ENCODE data around the gene SUB1.

The SUB1 gene

DNA sequence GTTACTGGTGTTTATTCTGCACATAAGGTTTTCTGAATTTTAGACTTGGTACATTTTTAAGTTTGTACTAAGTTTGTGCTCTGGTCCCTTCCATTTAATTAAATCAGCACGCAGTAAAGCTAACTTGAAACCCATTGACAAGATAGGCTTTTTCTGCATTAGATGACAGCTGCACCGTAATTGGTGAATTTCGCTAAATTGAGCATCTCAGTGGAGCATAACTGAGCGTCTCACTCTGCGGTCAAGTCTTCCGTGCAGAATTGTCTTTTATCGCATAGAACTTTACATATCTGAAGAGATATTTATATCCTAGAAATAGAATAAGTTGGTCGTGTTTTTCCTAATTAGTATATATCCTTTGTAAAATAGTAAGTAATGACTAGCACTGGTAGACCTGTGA lies 4.1 kb downstream of the SUB1 start:
- H3K4me3 ChIP-seq (ENCODE audit: low read depth, low read length), result no peak overlapping the region
- in situ Hi-C loops (cut with HindIII; ENCODE audit: low sequenced_read_pairs), result no loop called here
- TF ChIP-seq, protein P1, sequence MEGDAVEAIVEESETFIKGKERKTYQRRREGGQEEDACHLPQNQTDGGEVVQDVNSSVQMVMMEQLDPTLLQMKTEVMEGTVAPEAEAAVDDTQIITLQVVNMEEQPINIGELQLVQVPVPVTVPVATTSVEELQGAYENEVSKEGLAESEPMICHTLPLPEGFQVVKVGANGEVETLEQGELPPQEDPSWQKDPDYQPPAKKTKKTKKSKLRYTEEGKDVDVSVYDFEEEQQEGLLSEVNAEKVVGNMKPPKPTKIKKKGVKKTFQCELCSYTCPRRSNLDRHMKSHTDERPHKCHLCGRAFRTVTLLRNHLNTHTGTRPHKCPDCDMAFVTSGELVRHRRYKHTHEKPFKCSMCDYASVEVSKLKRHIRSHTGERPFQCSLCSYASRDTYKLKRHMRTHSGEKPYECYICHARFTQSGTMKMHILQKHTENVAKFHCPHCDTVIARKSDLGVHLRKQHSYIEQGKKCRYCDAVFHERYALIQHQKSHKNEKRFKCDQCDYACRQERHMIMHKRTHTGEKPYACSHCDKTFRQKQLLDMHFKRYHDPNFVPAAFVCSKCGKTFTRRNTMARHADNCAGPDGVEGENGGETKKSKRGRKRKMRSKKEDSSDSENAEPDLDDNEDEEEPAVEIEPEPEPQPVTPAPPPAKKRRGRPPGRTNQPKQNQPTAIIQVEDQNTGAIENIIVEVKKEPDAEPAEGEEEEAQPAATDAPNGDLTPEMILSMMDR (IDR thresholded peaks at IDR 0.05; ENCODE audit: low read depth, low read length, missing control alignments), result no peak
- DNase-seq (ENCODE audit: low read depth), result no peak

DNA sequence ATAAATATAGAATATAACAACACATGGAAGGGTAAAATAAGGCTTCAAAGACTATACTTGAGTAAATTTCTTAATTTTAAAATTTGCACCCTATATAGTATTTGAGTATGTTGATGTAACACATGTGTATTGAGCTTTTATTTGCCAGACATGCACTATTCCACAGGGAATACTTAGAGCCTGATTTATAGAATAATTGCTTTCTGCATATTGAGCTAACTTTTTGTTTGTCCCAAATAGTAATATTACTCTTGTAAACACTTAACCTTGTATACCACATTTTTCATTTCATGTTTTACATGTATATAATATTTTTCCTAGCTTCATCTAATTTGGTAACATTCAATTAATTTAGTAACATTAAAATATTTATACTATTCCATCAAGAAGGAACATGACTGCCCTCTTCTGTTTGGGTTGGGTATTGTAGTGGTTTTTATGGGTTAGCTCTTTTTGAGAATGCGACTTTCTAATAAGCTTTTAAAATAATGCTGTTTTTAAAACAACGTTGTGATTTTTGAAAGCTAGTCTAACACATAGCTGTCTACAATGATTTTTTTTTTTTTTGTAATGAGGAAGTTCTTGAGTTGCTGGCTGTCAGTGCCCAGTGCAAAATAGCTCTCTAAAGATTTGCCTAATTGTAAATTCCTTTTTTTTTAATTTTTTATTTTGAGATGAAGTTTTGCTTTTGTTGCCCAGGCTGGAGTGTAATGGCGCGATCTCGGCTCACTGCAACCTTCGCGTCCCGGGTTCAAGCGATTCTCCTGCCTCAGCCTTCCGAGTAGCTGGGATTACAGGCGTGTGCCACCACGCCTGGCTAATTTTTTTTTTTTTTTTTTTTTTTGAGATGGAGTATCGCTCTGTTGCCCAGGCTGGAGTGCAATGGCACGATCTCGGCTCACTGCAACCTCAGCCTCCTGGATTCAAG lies 4.8 kb downstream of the SUB1 start:
- TF ChIP-seq, protein P1 (IDR thresholded peaks at IDR 0.05; ENCODE audit: low read depth, low read length, missing control alignments), result peak; percentile 53
- in situ Hi-C loops (cut with HindIII; ENCODE audit: low sequenced_read_pairs), result no loop called here
- H3K4me3 ChIP-seq (ENCODE audit: low read depth, low read length), result no peak overlapping the region
- peak; percentile 68 for DNase-seq (ENCODE audit: low read depth)

DNA sequence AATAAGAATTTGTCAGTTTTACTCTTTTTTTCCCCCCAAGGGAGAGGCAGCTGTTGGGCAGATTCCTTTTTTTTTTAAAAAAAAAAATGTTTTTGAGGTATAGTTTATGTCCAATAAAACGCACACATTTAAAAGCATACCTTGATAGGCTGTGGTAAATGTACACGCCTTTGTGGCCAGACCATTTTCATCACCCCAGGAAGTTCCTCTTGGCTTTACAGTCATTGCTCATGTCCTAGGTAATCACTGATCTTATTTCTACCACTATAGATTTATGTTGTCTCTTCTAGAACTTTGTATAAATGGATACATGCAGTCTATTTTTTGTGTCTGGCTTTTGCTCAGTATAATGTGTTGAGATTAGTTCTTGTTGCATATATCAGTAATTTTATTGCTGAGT lies 9.8 kb downstream of the SUB1 start:
- in situ Hi-C loops (cut with HindIII; ENCODE audit: low sequenced_read_pairs), result no loop called here
- H3K4me3 ChIP-seq (ENCODE audit: low read depth, low read length), result no peak overlapping the region
- DNase-seq (ENCODE audit: low read depth), result no peak
- TF ChIP-seq, protein P1 (IDR thresholded peaks at IDR 0.05; ENCODE audit: low read depth, low read length, missing control alignments), result no peak

DNA sequence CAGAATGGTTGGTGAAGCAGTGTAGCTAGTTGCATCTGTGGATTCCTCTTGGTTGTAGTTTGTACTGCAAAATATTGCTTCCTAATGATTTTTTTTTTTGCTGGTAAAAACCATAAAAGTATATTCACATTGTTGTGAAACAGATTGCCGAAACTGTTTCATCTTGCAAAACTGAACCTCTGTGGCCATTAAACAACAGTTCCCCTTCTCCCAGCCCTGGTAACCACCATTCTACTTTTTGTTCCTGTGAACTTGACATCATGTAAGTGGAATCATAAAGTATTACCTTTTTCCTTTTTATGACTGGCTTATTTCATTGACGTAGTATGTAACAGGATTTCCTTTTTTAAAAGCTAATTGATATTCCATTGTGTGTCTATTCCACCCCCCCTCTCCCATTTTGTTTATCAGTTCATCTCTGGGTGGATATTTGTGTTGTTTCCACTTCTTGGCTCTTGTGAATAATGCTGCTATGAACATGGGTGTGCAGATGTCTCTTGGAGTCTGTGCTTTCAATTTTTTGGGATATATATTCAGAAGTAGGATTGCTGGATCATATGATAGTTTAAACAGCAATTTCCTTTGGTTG lies 11.8 kb downstream of the SUB1 start:
- in situ Hi-C loops (cut with HindIII; ENCODE audit: low sequenced_read_pairs), result no loop called here
- no peak overlapping the region for H3K4me3 ChIP-seq (ENCODE audit: low read depth, low read length)
- TF ChIP-seq, protein P1 (IDR thresholded peaks at IDR 0.05; ENCODE audit: low read depth, low read length, missing control alignments), result no peak
- no peak for DNase-seq (ENCODE audit: low read depth)

DNA sequence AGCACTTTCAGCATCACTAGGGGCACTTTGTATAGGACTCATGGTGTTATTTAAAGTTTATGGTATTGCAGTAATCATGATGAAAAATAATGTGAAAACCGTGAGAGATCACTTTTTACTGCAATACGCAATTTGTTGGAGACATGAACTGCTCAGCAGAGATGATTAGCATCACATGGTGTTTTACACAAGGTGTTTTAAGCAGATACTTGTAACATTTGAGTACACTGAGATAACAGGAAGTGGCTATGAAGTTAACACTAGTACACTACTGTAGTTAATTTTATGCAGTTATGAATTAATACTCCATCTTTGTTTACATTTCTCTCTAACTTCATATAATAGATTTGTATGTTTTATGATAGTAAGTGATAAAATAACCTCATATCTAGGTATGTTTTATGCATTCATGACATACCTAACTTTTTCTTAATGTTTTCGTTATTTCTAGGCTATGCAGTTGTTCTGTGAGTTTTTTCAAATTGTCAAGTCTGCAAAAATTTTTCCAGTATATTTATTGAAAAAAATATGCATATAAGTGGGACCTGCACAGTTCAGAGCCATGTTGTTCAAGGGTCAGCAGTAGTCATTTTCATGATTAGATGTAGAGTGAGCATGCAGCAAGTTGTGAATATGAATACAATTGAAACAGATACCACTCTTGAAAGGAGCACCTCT lies 13.0 kb downstream of the SUB1 start:
- TF ChIP-seq, protein P1 (IDR thresholded peaks at IDR 0.05; ENCODE audit: low read depth, low read length, missing control alignments), result no peak
- no peak overlapping the region for H3K4me3 ChIP-seq (ENCODE audit: low read depth, low read length)
- no peak for DNase-seq (ENCODE audit: low read depth)
- in situ Hi-C loops (cut with HindIII; ENCODE audit: low sequenced_read_pairs), result no loop called here

DNA sequence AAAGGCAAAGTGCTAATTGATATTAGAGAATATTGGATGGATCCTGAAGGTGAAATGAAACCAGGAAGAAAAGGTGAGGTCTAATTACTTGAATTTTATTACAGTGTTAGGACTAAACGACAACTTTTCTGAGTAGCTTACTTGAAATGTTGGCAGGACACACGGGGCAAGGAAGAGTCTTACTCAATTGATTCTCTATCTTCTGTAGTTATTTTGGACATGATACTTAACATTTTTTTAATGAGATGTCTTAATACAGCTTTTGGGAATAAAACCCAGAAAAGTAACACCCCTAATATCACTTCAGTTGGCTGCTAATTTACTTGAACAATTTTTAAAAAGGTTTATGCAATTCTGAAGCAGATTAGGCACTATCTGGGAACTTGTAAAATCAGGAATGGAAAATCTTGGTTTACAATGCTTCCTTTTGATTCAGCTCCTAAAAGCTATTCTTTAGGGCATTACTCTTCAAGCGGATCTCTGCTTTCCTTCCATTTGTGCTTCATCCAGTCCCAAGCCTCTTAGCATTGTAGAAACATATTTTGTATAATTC lies 13.7 kb downstream of the SUB1 start:
- in situ Hi-C loops (cut with HindIII; ENCODE audit: low sequenced_read_pairs), result no loop called here
- DNase-seq (ENCODE audit: low read depth), result no peak
- no peak overlapping the region for H3K4me3 ChIP-seq (ENCODE audit: low read depth, low read length)
- TF ChIP-seq, protein P1 (IDR thresholded peaks at IDR 0.05; ENCODE audit: low read depth, low read length, missing control alignments), result no peak
